ENCODE measurements around the gene KIF16B. TPM values are rescaled to one million over a fixed set of nuclear protein-coding genes. Genes with fewer than 3 reads are reported as not detected.

Gene KIF16B
- total and polyA plus RNA-seq, 2 donors (not counting 3 experiments of a cell fraction or from before 2014, with no cell fraction given): 2.9 to 8.8 TPM

DNA sequence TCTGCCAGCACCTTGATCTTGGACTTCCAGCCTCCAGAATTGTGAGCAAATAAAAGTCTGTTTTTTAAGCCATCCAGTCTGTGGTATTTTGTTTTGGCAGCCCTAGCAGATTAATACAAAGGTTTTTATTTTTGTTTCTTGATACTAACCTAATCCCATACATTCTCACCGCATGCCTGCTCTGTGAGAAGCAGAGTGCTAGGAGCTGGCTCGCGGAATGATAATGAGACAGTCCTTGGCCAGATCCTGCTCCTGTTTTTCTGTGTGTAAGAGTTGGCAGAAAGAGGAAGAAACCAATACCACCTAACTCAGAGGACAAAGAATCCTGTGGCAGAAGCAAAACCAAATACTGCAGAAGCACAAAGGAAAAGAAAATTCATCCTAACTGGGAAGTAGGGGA is 82.6 kb downstream of the KIF16B start:
- no peaks in the 10 kb centered on the region for H3K9me1 ChIP-seq (replicated peaks; ENCODE audit: control insufficient read depth, extremely low read depth, insufficient read depth, low read length)
- BruUV-seq (replicated peaks): no TSS peak
- H3K4me1 ChIP-seq (ENCODE audit: control insufficient read depth, extremely low read depth, insufficient read depth, low read length): no peaks in the 10 kb centered on the region
- H3K27me3 ChIP-seq (ENCODE audit: control insufficient read depth in 2 of 2, insufficient read depth in 2 of 2, low read length in 2 of 2): no peaks in the 10 kb centered on the region
- H3K79me2 ChIP-seq (ENCODE audit: control insufficient read depth, insufficient read depth, low read length): no peaks in the 10 kb centered on the region
- no peak overlapping the region for H3K4me2 ChIP-seq (ENCODE audit: insufficient read depth, low read length)
- no peak overlapping the region for H3K27ac ChIP-seq (ENCODE audit: insufficient read depth, low read depth, low read length)
- POLR2A ChIA-PET: no interaction called here
- no peak overlapping the region for H3K9ac ChIP-seq (replicated peaks; ENCODE audit: extremely low read depth, insufficient read depth, low read length)
- no peak overlapping the region for H2AFZ ChIP-seq (ENCODE audit: low read depth, low read length)
- CTCF ChIA-PET: no interaction called here
- dilution Hi-C loops (cut with MboI; ENCODE audit: extremely low pct_ligation_motif_present, low sequenced_read_pairs) (no loop called here), intact Hi-C loops (cut with micrococcal nuclease) (no loop called here)
- H3K4me3 ChIP-seq (replicated peaks in 1 of 3; ENCODE audit: insufficient read depth in 1 of 3, low read depth in 1 of 3, low read length in 3 of 3): no peak overlapping the region
- no peak for TF ChIP-seq EZH2 (IDR thresholded peaks at IDR 0.05; ENCODE audit: borderline replicate concordance, low read depth, low read length, severe bottlenecking)
- no peak for TF ChIP-seq POLR2A (IDR thresholded peaks at IDR 0.05; ENCODE audit: low read depth, low read length)
- TF ChIP-seq GATA2 (IDR thresholded peaks at IDR 0.05; ENCODE audit: insufficient read depth, insufficient read length, low read depth, low read length): no peak
- no peak for TF ChIP-seq JUN (IDR thresholded peaks at IDR 0.05; ENCODE audit: borderline replicate concordance, insufficient read depth, insufficient read length, low read depth)
- no peak for TF ChIP-seq FOS (IDR thresholded peaks at IDR 0.05; ENCODE audit: borderline replicate concordance, insufficient read depth, low read length)
- TF ChIP-seq MAX (IDR thresholded peaks at IDR 0.05; ENCODE audit: insufficient read depth, insufficient read length): no peak
- no peak for TF ChIP-seq POLR2AphosphoS5 (IDR thresholded peaks at IDR 0.05; ENCODE audit: insufficient read depth, low read depth, low read length)
- TF ChIP-seq, protein P1, sequence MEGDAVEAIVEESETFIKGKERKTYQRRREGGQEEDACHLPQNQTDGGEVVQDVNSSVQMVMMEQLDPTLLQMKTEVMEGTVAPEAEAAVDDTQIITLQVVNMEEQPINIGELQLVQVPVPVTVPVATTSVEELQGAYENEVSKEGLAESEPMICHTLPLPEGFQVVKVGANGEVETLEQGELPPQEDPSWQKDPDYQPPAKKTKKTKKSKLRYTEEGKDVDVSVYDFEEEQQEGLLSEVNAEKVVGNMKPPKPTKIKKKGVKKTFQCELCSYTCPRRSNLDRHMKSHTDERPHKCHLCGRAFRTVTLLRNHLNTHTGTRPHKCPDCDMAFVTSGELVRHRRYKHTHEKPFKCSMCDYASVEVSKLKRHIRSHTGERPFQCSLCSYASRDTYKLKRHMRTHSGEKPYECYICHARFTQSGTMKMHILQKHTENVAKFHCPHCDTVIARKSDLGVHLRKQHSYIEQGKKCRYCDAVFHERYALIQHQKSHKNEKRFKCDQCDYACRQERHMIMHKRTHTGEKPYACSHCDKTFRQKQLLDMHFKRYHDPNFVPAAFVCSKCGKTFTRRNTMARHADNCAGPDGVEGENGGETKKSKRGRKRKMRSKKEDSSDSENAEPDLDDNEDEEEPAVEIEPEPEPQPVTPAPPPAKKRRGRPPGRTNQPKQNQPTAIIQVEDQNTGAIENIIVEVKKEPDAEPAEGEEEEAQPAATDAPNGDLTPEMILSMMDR (IDR thresholded peaks at IDR 0.05; ENCODE audit: extremely low read depth in 1 of 2, insufficient read depth in 1 of 2, low read depth in 1 of 2, low read length in 2 of 2): no peak
- TF ChIP-seq MYC (IDR thresholded peaks at IDR 0.05; ENCODE audit: low read depth, low read length): no peak
- no peaks in the 10 kb centered on the region for H3K9me3 ChIP-seq (replicated peaks; ENCODE audit: control insufficient read depth, insufficient read depth, low read length)
- H4K20me1 ChIP-seq (replicated peaks; ENCODE audit: control insufficient read depth, extremely low read depth, insufficient read depth, low read length): no peaks in the 10 kb centered on the region
- FAIRE-seq (no peak), DNase-seq (ENCODE audit: low read depth, low spot score) (no peak)
- peaks cover 0 to 2% of the 10 kb centered on the region in 2 experiments for H3K36me3 ChIP-seq (ENCODE audit: control insufficient read depth in 2 of 2, extremely low read depth in 1 of 2, insufficient read depth in 2 of 2, low read length in 2 of 2)
